IPS-NIHi7 (cell line): ENCODE data around the gene KIF4A.
A peak's percentile ranks its signal among the peaks of the same experiment; 100 is the strongest.
"Not testable (repeated sequence)": the region's sequence is repeated elsewhere in the genome, so short reads cannot be mapped to it uniquely, and the experiment has no call there.

ENCODE experiments used
- DNase-seq: peaks from one replicate; pipeline ENCODE4 v3.0.0; 2012; ENCODE audit warnings: mixed read lengths; ENCODE audit errors: extremely low spot score

Gene KIF4A, protein sequence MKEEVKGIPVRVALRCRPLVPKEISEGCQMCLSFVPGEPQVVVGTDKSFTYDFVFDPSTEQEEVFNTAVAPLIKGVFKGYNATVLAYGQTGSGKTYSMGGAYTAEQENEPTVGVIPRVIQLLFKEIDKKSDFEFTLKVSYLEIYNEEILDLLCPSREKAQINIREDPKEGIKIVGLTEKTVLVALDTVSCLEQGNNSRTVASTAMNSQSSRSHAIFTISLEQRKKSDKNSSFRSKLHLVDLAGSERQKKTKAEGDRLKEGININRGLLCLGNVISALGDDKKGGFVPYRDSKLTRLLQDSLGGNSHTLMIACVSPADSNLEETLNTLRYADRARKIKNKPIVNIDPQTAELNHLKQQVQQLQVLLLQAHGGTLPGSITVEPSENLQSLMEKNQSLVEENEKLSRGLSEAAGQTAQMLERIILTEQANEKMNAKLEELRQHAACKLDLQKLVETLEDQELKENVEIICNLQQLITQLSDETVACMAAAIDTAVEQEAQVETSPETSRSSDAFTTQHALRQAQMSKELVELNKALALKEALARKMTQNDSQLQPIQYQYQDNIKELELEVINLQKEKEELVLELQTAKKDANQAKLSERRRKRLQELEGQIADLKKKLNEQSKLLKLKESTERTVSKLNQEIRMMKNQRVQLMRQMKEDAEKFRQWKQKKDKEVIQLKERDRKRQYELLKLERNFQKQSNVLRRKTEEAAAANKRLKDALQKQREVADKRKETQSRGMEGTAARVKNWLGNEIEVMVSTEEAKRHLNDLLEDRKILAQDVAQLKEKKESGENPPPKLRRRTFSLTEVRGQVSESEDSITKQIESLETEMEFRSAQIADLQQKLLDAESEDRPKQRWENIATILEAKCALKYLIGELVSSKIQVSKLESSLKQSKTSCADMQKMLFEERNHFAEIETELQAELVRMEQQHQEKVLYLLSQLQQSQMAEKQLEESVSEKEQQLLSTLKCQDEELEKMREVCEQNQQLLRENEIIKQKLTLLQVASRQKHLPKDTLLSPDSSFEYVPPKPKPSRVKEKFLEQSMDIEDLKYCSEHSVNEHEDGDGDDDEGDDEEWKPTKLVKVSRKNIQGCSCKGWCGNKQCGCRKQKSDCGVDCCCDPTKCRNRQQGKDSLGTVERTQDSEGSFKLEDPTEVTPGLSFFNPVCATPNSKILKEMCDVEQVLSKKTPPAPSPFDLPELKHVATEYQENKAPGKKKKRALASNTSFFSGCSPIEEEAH

GRCh38 chrX:70289793-70290770 is at the start of gene KIF4A, which contains the start of gene PDZD11:
TSS of gene KIF4A (plus strand) at chrX:70290104. CDS start at chrX:70290459, 355 bp downstream.
TSS of gene PDZD11 (minus strand) at chrX:70289927. CDS start at chrX:70289341, 586 bp downstream.
- peak; percentile 92 for DNase-seq

GRCh38 chrX:70240751-70241150 is 49.2 kb upstream of the KIF4A start:
- DNase-seq: no peak

DNA sequence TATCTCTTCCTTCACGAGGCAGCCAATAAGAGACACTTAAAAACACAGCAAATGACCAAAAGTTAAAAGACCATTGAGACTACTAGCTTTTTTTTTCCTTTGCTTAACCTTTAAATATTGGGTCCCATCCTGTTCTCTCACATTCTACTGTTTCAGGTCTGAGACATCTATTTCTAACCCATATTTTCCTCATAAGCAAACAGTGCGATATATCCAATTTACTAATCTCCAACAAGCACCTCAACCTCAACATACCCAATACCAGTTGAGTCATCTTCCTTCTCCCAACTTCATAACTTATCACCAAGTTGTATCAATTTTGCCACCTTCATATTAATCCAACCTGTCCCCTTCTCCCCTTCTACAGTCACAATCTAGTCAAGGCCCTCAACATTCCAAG is 48.4 kb upstream of the KIF4A start:
- no peak for DNase-seq

DNA sequence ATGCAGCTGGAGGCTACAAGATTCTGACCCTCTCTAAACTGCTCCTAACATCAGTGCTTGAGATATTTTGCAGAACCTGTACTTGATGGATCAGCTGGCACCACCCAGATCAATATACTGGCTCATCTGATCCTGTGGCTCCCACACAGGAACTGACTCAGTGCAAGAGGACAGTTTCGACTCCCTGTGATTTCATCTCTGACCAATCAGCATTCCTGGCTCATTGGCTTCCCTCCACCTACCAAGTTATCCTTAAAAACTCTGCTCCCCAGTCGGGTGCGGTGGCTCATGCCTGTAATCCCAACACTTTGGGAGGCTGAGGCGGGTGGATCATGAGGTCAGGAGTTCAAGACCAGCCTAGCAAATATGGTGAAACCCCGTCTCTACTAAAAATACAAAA is 46.3 kb upstream of the KIF4A start:
- not testable (repeated sequence) for DNase-seq

- DNase-seq: no peak
Measured at GRCh38 chrX:70244881-70245280, 45.0 kb upstream of the KIF4A start.

DNA sequence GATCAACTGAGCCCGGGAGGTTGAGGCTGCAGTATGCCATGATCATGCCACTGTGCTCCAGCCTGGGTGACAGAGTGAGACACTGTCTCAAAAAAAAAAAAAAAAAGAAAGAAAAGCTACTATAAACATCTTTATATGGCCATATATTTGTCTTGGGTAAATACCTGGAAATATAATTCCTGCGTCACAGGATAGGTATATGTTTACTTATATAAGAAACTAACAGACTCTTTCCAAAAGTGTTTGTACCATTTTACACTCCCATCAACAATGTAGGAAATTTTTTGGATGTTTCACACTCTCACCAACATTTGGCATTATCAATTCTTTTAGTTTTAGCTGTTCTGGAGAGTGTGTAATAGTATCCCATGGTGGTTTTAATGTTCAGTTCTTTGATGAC is 42.7 kb upstream of the KIF4A start:
- DNase-seq: no peak

DNA sequence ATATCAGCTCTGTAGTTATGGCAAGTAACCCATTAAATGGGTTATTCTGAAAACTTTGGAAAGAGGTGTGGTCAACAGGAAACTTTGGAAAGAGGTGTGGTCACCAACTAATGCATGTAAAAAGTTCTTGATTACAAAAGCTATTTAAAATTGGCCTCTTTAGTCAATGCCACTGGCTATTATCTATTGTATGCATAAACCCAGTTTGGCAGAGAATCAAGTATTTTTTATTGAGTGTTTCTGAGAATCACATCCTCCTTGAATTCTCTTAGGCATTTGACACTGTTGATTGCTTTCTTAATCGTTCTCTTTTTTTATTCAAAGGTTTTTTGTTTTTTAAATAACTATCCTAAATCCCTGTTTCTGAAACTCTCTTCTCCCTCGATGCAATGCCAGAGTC is 37.4 kb upstream of the KIF4A start:
- no peak for DNase-seq

GRCh38 chrX:70253377-70254062 is 36.4 kb upstream of the KIF4A start:
- DNase-seq: no peak

- DNase-seq: no peak
Measured at GRCh38 chrX:70254063-70254400, 35.9 kb upstream of the KIF4A start.

- no peak for DNase-seq
Measured at GRCh38 chrX:70254909-70255308, 35.0 kb upstream of the KIF4A start.

- DNase-seq: no peak
Measured at GRCh38 chrX:70255452-70255851, 34.5 kb upstream of the KIF4A start.

DNA sequence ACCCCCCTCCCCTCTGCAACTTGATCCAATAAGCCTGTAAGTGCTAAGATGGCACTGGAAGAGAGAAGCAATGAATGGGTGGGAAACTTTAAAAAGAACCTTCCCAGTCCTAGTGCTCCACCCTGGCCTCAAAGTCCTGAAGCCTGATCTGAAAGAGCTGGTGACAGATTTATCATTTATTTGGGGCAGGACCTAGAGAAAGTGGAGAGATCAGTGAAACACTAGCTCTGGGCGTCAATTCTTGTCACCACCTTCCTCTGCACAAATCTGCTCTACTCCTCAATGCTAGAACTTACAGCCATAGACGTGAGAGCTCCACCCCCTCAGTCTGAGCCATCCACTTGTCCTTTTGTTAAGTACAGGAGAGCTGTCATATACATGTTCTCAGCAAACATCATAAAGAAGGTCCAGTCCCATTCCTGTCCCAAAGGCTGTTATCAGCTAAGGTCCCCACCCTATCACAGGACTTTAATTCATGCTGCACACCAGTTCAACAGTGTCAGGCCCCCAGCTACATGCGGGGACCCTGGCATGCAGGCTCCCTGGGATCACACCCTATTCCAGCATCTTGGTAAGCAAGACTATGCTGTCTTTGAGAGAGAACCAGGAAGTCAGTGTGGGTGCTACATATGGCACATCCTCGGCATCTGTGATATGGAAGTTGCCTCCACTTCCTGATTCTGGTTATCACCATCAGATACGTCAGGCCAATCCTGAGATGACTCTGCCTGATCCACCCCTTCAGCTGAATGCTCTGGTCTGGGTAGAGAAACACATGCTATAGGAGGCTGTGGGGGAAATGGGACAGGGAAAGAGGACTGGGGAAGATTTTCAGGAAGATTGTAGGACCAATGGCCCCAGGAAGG is 32.2 kb upstream of the KIF4A start:
- no peak for DNase-seq

- no peak for DNase-seq
Measured at GRCh38 chrX:70260104-70260503, 29.8 kb upstream of the KIF4A start, which contains the start of gene P2RY4. TSS of gene P2RY4 (minus strand) at chrX:70260204. CDS start at chrX:70259624, 580 bp downstream.

- peak; percentile 74 for DNase-seq
Measured at GRCh38 chrX:70262952-70263567, 26.8 kb upstream of the KIF4A start.

GRCh38 chrX:70264784-70265183 is 25.1 kb upstream of the KIF4A start:
- DNase-seq: no peak

- no peak for DNase-seq
Measured at GRCh38 chrX:70268034-70268433, 21.9 kb upstream of the KIF4A start, which contains the start of gene ARR3. TSS of gene ARR3 (plus strand) at chrX:70268334. CDS start at chrX:70269386, 1,052 bp downstream.

- DNase-seq: not testable (repeated sequence)
Measured at GRCh38 chrX:70274029-70274428, 15.9 kb upstream of the KIF4A start.

DNA sequence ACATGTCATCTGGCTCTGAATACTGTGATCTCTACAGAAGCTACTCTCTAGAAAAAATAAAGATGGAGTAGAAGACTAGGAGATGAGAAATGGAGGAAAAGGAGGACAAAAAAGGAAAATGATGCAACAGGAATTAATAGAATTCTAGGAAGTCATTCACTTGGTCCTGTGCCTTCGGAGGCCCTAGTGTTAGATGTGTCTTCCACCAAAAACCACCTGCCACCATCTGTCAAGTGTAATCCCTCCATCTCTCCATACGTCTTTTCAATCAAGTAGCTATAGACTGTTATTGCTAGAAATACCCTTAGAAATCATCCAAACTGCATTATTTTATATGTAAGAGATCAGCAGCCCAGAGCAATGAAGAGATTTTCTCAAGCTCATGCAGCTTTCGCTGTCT is 10.8 kb upstream of the KIF4A start:
- DNase-seq: no peak

DNA sequence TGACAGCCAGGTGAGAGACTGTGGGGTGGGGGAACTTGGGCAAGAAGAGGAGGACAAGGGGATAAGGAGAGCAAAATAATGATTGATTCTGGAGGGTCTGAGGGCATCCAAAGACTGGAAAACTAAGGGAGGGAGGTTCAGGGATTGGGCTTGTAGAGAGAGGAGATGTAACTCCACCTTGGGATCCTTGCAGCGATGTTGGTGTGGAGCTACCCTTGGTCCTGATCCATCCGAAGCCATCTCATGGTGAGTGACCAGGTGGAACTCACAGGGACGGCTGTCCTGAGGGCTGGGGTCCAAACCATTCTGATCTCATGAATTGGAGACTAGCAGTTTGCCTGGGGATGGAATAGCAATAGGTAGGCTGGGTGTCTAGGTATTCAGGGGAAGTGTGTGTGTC is 9.3 kb upstream of the KIF4A start:
- no peak for DNase-seq
